Left forelimb (tissue), 1 donor: Measurements from ENCODE around the gene SOWAHA.
"Not testable (repeated sequence)": the region's sequence is repeated elsewhere in the genome, so short reads cannot be mapped to it uniquely, and the experiment has no call there.

Source experiments
- DNase-seq: peaks from one replicate; pipeline ENCODE4 v3.0.0-alpha.2; 2018; ENCODE audit warnings: low spot score

Gene SOWAHA

DNA sequence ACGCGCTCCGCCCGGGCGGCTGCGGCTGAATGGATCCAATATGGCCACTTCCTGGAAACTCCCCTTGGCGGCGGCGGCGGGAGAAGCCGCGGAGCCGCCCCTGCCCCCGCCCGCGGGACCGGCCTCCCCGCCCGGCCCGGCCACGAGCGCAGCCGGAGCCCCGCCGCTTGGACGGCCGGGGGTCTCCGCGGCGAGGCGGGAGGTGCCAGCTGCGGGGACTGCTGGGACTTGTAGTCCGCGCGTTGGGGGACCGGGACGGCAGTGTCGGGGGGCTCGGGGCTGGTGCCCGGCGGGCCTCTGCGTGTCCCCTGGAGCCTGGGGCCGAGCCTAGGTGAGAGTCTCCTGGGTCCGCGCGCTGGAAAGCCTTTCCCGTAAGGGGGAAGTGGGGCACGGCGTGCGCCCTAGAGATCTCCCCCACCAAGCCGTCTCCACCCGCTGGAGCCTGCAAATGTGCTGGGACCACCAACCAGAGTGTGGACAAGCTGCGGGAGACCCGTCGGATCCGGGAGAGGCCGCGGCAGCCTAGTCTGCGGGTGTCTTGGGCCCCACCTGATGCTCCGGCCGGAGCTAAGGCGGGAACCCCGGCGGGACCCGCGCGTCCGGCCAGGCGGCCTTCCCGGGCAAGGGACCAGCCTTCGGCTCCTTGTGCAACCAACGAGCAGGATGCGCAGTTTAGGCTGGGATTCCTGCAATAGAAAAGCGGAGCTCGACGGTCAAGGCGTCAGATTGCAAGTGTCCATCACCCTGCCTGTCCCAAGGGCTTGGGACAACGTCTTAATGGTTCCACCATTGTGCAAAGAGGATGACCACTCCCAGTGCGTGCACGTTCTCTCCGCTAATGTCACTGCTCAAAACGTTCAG is 35.7 kb upstream of the SOWAHA start, which contains the start of gene SEPTIN8:
Gene SEPTIN8 (minus strand): TSS at position 31 of the 861 bp plus-strand sequence. CDS start 102 bp downstream, outside the sequence.
- DNase-seq = peak; percentile 80

DNA sequence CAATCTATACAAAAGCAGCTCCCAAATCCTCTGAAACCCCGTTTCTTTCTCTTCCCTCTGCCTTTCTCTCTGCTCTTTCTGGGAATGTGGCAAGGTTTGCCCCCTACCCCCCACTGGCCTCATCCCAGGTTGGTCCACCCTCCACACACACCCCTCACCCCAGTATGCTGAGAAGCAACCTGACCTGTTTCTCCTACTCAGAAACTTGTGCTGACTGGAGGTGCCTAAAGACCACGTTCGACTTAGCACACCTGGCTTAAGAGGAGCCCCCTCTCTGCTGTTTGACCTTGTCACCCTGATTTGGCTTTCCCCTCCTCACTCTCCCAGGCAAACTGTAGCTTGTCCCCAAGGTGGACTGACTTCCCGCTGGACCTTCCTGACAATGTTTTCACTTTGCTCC is 35.0 kb upstream of the SOWAHA start:
- DNase-seq = no peak

DNA sequence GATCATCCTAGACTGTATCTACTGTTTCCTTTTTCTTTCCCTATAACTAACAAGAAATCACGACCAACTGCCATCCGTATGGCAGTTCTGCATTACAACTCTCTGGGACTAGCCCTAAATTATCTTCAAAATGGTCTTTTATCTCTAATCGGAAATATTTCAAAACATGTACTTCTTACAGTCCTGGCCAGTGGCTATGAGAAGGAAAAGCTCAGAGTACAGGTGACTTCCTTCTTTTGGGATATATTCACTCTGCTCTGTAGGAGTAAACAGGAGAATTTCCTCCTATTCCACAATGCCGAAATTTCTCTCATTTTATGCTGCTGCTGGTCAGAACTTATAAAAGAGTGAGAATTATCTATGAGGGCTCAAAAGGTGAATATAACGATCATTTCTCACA is 34.2 kb upstream of the SOWAHA start:
- DNase-seq = no peak

DNA sequence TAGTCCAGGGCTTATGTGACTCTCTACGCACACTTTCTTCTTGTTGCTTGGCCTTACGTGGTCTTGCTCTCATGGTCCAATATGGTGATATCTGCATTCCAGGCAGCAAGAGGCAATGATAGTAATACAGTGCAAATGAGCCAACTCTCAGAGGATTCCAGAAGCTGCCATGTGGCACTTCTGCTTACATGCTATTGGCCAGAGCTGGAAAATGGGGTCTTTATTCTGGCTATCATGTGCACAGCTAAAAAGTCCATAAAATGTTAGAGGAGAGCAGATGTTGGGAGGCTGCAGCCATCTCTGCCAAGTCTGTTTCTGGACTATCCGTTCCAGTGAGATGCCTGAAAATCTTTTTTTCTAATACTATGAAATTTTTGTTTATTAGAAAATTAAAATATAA is 33.1 kb upstream of the SOWAHA start:
- DNase-seq = peak; percentile 23

DNA sequence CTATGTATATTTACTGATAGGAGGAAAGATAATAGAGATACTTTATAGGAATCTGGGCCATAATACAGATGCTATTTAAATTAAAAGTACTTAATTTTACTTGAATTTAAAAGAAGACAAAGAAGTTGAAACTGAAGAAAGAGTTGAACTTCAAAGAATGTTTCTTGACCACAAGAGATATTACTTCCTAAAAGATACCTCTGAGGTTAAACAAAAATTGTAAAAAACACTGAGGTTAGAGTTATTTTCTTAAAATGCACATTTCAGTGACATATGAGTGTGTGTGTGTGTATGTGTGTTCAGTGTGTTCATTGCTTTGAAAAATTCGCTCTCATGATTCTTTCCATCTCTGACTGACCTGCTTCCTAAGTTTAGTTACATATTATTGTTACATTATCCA is 32.5 kb upstream of the SOWAHA start:
- DNase-seq = no peak

DNA sequence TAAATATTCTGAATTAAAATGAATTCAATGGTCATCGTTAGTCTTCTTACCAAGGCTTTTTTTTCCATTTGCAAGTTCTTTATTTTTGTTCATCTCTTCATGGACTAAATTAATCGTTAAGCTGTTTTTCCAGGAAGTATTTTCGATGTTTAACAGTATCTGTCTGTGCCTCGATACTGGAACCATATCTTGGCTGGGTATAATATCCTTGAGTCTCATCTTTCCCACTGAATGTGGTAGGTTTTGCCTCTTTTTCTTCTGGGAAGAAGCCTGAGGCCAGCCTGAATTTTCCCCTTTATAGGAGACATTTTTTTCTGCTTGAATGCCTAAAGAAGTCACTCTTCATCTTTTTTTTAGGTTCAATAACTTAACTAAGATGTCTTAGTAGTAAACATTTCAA is 32.1 kb upstream of the SOWAHA start:
- DNase-seq = no peak

DNA sequence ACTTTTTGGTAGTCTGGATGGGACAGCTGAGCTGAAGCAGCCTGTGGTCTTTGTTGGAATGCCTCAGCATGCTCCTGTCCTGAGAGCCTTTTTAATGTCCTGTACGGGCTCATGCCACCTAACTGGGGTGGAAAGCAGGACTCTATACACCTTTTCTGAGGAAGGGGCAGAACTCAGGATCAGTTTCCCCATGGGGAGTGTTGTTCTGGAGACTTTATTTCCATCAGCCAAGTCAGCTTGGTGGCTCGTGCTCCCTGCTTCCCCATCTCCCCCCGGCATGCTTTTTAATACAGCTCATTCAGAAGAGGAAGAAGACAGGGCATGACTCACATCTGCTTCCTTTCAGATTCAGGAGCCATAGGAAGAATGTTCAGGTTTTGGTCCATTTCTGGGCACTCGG is 31.0 kb upstream of the SOWAHA start:
- peak; percentile 33 for DNase-seq

DNA sequence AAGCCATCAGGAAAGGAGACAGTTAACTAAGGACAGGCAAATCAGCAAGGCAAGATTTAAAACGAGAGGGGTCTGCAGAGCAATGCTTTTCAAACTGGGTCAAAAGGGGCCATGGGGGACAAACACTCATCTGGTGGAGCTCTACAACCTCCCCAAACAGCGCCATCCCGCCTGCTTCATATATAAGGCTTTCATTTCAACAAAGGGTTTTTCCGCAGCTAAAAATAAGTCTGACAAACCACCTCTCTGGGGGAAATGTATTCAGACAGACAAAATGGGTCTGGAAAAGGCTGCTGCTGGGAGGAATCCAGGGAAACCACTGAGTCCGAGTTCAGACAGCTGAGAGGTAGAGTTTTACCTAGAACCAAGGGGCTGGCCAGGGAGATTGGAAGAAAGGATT is 27.7 kb upstream of the SOWAHA start:
- no peak for DNase-seq

DNA sequence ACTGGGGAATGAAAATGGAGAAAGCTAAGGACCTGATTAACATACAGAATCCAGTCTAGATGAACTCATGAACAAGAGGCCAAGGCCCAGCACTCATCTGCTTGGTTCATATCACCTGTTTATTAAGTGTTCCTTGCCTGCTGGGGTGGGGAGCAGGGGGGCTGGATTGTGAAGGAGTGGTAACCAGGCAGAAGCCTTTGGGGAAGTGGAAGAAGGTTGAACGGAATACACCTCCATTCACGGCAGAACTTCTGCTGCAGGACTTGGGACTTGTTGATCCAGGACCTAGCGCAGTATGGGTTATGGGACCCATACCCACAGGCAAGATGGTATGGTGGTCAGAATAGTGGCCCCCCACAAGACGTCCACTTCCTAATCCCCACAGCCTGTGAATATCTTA is 27.2 kb upstream of the SOWAHA start:
- no peak for DNase-seq

DNA sequence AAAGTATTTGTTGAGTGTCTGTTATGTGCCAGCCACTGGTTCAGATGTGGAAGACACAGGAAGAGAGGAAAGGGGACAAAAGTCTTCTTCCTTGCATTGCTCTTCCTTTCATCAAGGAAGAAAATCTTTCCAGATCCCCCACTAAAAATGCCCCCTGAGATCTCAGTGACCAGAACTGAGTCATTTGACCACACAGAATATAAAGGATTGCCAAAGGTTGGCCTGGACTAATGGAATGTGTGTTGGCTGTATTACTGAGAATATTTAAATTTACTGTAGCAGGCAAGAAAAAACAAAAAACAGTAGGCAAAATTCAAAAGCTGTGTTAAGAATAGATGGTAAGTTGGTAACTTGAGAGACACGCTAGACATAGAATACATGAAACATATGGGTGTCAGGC is 26.0 kb upstream of the SOWAHA start:
- DNase-seq = no peak

DNA sequence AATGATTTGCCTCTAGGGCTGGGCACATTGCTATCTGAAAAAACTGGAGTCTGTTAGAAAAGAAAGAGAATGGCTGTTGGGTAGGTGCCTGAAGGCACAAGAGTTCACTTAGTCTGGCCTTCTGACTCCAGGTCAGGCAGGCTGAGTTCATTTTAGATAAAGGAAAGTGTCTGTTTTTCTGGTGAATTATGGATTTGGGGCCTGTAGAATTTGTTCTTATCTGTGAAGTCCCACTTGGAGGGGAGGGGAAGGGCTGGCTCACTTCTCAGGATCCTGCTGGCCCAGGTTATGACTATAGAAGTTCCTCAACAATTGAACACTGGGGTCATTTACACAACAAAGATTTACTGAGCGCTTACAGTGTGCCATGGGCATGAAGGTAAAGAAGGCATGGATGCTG is 24.6 kb upstream of the SOWAHA start:
- no peak for DNase-seq

DNA sequence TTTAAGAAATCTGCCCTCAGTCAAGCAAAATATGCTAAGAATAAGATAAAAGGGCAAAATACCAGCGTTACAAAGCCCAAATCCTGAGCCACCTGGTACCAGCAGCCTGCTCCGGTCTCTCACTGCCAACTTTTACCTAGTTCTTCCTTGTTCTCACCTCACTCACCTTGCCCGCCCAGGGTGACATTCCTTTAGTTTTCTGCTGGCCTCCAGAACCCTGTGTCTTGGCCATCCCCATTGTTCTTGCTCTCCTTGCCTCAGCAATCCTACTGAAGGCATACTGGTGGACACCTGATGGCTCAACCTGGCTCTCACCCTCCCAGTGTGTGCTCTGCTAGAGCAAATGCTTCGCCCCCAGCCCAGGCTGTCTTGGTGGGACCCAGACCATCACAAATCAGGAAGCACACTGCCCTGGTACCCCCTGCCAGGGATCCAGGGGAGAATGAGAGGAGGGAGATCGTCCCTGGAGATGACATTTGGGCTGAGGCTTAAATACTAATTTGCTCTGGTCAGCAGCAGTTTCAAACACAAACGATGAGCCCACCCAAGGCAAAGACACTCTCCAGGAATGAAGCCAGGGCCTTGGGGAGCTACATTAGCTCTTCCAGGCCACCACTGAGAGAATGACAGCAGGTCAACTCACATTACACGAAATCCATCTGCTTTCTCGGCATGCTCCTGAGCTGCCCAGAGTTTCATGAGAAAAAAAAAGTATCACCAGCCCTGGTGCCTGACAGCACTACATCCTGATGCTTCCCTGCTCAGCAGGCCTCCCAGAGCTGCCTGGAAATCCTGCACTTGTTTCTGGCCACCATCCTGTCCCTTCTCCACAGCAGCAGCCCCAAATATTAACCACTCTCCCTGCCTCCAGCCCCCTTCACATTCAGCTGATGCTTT is 23.9 kb upstream of the SOWAHA start:
- no peak for DNase-seq

DNA sequence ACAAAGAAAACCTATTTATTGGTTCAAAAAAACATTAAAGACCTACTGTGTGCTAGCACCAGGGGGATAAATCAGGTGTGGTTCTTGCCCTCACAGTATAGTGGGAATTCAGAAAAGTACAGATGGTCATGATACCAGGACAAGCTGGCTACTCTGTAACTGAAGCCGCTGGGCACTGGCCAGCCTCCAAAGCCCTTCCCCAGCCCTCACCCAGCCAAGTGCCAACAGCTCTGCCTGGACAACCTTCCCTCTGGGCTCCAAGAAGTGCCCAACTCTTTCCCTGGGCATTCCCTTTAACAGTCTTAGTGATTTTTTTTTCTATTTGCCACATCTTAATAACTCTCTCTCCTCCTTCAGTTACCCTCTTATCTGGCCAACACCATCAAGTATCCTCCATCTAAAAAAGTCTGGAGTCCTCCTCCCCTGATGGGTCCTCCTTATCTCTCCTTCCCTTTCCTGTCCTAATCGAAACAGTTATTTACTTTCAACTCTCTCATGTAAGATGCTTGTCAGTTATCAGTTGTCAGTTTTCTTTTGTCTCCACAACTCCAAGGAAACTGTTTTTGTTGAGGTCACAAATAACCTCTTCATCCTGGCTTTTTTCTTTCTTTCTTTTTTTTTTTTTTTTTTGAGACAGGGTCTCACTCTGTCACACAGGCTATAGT is 22.8 kb upstream of the SOWAHA start:
- DNase-seq = no peak

DNA sequence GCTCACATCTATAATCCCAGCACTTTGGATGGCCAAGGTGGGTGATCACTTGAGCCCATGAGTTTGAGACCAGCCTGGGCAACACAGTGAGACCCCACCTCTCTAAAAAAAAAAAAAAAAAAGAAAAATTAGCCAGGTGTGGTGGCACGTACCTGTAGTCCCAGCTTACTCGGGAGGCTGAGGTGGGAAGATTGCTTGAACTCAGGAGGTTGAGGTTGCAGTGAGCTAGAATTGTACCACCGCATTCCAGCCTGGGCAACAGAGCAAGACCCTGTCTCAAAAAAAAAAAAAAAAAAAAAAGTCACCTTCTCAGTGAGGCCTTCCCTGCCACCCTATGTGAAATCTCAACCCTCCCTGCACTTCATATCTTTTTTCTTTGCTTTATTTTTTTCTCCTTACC is 22.1 kb upstream of the SOWAHA start:
- DNase-seq = no peak

DNA sequence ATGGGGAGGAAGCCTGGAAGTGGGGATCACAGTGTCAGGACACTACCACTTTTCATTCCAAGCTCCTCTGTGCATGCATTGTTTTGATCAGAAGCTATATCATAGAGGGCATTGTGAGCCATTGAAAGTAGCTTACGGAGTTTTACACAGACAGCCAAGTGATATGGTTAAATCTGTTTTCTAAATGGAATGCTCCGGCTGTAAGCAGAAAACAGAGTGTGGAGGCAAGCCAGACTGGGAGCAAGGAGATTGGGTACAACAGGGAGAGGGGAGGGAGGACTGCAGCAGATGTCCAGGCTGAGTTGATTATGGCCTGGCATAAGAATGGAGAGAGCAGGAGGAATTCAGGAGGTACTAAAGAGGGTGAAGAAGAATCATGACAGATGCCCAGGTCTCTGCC is 15.5 kb upstream of the SOWAHA start:
- no peak for DNase-seq

DNA sequence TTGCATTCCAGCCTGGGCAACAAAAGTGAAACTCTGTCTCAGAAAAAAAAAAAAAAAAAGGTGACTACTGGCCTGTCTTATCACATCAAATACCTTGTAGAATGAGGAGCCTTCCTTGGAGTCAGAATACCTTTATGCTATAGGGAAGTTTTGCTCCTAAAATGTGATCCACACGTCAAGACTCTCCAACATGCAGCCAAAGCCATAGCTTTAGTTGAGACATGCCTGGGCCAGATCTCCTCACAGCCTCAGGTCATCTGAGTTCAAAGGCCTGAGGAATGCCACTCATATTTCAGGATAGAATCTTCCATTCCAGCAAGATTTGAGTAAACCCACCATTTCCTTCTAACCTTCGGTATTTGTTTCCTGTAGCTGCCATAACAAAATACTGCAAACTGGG is 13.7 kb upstream of the SOWAHA start:
- no peak for DNase-seq

DNA sequence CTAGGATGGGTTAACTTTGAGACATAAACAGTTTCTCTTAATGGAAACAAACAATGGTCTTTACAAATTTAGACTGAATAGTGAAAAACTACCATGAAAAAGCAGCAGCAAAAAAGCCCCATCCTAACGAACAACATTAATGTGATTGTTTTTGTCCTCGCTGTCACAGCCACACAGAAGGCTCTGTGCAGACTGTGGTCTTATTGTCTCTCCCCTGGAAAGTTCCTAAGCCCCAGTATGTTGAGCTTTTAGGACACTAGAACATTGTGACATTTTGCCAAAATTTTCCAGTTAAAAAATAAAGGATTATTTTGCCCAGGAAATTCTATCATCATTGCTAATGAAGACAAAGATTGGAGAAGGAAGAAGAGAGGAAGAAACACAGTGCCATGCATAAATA is 12.6 kb upstream of the SOWAHA start:
- DNase-seq = no peak

DNA sequence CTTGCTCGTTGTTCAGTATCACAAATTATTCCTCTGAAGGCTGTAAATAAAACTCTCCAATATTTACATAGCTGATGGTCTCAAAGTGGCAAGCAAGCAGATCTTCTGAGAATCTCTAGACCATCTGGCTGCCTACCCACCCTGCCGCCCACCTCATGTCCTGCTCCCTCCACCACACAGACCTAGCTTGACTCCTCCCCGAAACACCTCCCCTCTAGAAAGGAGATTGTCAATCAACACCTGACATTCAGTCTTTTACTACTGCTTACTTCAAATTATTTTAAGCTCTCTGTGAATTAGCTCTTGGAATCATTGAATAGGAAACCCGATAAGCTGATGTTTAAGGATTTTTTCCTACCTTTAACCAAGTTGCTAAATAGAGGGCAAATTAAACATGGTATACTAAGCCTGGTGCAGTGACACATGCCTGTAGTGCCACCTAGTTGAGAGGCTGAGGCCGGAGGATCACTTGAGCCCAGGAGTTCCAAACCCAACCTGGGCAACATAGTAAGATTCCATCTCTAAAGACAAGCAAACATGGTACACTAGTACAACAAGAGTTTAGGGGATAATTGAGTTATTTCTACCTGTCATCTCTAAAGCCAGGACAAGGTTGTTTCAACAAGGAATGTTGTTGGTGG is 10.9 kb upstream of the SOWAHA start:
- DNase-seq = no peak

DNA sequence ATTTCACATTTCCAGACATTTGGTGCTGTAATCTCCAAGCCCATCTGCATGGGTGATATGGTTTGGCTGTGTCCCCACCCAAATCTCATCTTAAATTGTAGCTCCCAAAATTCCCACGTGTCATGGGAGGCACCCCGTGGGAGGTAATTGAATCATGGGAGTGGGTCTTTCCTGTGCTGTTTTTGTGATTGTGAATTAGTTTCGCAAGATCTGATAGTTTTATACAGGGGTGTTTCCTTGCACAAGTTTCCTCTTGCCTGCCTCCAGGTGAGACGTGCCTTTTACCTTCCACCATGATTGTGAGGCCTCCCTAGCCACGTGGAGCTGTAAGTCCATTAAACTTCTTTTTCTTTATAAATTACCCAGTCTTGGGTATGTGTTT is 10.4 kb upstream of the SOWAHA start:
- DNase-seq = not testable (repeated sequence)

DNA sequence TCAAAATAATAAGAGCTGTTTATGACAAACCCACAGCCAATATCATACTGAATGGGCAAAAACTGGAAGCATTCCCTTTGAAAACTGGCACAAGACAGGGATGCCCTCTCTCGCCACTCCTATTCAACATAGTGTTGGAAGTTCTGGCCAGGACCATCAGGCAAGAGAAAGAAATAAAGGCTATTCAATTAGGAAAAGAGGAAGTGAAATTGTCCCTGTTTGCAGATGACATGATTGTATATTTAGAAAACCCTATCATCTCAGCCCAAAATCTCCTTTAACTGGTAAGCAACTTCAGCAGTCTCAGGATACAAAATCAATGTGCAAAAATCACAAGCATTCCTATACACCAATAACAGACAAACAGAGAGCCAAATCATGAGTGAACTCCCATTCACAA is 8.9 kb upstream of the SOWAHA start:
- not testable (repeated sequence) for DNase-seq

DNA sequence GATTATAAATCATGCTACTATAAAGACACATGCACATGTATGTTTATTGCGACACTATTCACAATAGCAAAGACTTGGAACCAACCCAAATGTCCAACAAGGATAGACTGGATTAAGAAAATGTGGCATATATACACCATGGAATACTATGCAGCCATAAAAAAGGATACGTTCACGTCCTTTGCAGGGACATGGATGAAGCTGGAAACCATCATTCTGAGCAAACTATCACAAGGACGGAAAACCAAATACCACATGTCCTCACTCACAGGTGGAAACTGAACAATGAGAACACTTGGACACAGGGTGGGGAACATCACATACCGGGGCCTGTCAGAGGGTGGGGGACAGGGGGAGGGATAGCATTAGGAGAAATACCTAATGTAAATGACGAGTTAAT is 7.2 kb upstream of the SOWAHA start:
- DNase-seq = not testable (repeated sequence)

DNA sequence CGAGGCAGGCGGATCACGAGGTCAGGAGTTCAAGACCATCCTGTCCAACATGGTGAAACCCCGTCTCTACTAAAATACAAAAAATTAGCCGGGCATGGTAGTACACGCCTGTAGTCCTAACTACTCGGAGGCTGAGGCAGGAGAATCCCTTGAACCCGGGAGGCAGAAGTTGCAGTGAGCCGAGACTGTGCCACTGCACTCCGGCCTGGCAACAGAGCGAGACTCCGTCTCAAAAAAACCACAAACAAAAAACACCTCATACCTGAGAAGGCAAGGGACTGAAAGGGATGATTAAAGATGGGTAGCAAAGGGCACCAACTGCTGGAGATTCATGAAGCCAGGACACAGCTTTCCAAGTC is 6.3 kb upstream of the SOWAHA start:
- peak; percentile 25 for DNase-seq
